IgD-negative memory B cell (primary cell): ENCODE data around the gene DNAJB8. TPM values are rescaled to one million over a fixed set of nuclear protein-coding genes. Genes with fewer than 3 reads are reported as not detected.

ENCODE experiments used
- H3K27ac Mint-ChIP-seq, 3 donors: one replicate each; pipeline ENCODE4 v1.8.0; 2020 to 2022; ENCODE audit warnings: mild to moderate bottlenecking in 3 of 3, mixed read lengths in 3 of 3, moderate library complexity in 1 of 3
- H3K27me3 Mint-ChIP-seq: one replicate; pipeline ENCODE4 v1.8.0; 2021; ENCODE audit warnings: mixed read lengths
- H3K36me3 Mint-ChIP-seq: one replicate; pipeline ENCODE4 v1.8.0; 2020; ENCODE audit warnings: mild to moderate bottlenecking, mixed read lengths
- H3K4me1 Mint-ChIP-seq, 3 donors: one replicate each; pipeline ENCODE4 v1.8.0; 2020 to 2022; ENCODE audit warnings: mixed read lengths in 3 of 3, mild to moderate bottlenecking in 1 of 3
- H3K4me3 Mint-ChIP-seq, 4 donors: one replicate each; pipeline ENCODE4 v1.8.0; 2020 to 2022; ENCODE audit warnings: mild to moderate bottlenecking in 4 of 4, mixed read lengths in 4 of 4, moderate library complexity in 3 of 4
- H3K9me3 Mint-ChIP-seq, 3 donors: one replicate each; pipeline ENCODE4 v1.8.0; 2020 to 2021; ENCODE audit warnings: mixed read lengths in 3 of 3, mild to moderate bottlenecking in 1 of 3
- polyA plus RNA-seq: library from polyadenylated mRNA; unstranded; fragments of 300-500 nt; fragmentation: Illumina TruSeq; gene quantifications from one replicate; pipeline ENCODE4 v1.2.3, GENCODE V29; 2021

DNAJB8 gene
- polyA plus RNA-seq, 1 donor from 2014 or later, result not detected

- H3K27ac Mint-ChIP-seq, result peak overlapping the region in 1 of 3 donors; percentile 59
- peaks cover 61% of the 10 kb centered on the region for H3K27me3 Mint-ChIP-seq
- peaks cover 8 to 24% (median 16%) of the 10 kb centered on the region in 3 donors for H3K4me1 Mint-ChIP-seq
- no peaks in the 10 kb centered on the region for H3K36me3 Mint-ChIP-seq
- no peaks in the 10 kb centered on the region for H3K9me3 Mint-ChIP-seq
- H3K4me3 Mint-ChIP-seq, result peak overlapping the region; percentile 64 to 84 (median 79)
These were observed 23.4 kb upstream of the DNAJB8 start for GRCh38 chr3:128489927-128490649.

- Mint-ChIP-seq H3K9me3 (no peaks in the 10 kb centered on the region), H3K4me1 (peaks cover 8 to 24% (median 16%) of the 10 kb centered on the region in 3 donors), H3K36me3 (no peaks in the 10 kb centered on the region), H3K27ac (peak overlapping the region in 1 of 3 donors; percentile 59), H3K4me3 (peak overlapping the region; percentile 64 to 84 (median 79)), H3K27me3 (peaks cover 63% of the 10 kb centered on the region)
These were observed 22.9 kb upstream of the DNAJB8 start for GRCh38 chr3:128489674-128489926.

GRCh38 chr3:128488991-128489673, 22.4 kb upstream of the DNAJB8 start:
- Mint-ChIP-seq H3K27ac (no peak overlapping the region), H3K36me3 (no peaks in the 10 kb centered on the region), H3K27me3 (peaks cover 59% of the 10 kb centered on the region), H3K4me3 (peak overlapping the region; percentile 67 to 86 (median 75)), H3K4me1 (peaks cover 8 to 22% (median 16%) of the 10 kb centered on the region in 3 donors), H3K9me3 (no peaks in the 10 kb centered on the region)

- Mint-ChIP-seq H3K9me3 (no peaks in the 10 kb centered on the region), H3K4me1 (peaks cover 8 to 21% (median 16%) of the 10 kb centered on the region in 3 donors)
These were observed 21.9 kb upstream of the DNAJB8 start for GRCh38 chr3:128488636-128488990.

GRCh38 chr3:128487813-128488635, 21.3 kb upstream of the DNAJB8 start:
- no peaks in the 10 kb centered on the region for H3K9me3 Mint-ChIP-seq
- H3K27me3 Mint-ChIP-seq, result peaks cover 66% of the 10 kb centered on the region
- H3K4me3 Mint-ChIP-seq, result peak overlapping the region in 3 of 4 donors; percentile 67 to 94 (median 91)
- peaks cover 14 to 22% (median 18%) of the 10 kb centered on the region in 3 donors for H3K4me1 Mint-ChIP-seq
- H3K27ac Mint-ChIP-seq, result no peak overlapping the region
- H3K36me3 Mint-ChIP-seq, result no peaks in the 10 kb centered on the region

More at GRCh38 chr3:128488636-128488990, 21.9 kb upstream of the DNAJB8 start:
- Mint-ChIP-seq H3K36me3 (no peaks in the 10 kb centered on the region), H3K27ac (no peak overlapping the region), H3K27me3 (peaks cover 64% of the 10 kb centered on the region), H3K4me3 (peak overlapping the region; percentile 67 to 86 (median 75))

GRCh38 chr3:128487538-128487812, 20.8 kb upstream of the DNAJB8 start:
- Mint-ChIP-seq H3K27me3 (peaks cover 70% of the 10 kb centered on the region), H3K4me3 (peak overlapping the region; percentile 79 to 98 (median 86)), H3K4me1 (peaks cover 16 to 23% (median 18%) of the 10 kb centered on the region in 3 donors), H3K27ac (peak overlapping the region in 1 of 3 donors; percentile 39), H3K9me3 (no peaks in the 10 kb centered on the region), H3K36me3 (no peaks in the 10 kb centered on the region)

- Mint-ChIP-seq H3K27me3 (peaks cover 73% of the 10 kb centered on the region), H3K36me3 (no peaks in the 10 kb centered on the region), H3K27ac (peak overlapping the region in 1 of 3 donors; percentile 39), H3K4me3 (peak overlapping the region; percentile 79 to 98 (median 86)), H3K4me1 (peaks cover 17 to 20% (median 18%) of the 10 kb centered on the region in 3 donors), H3K9me3 (no peaks in the 10 kb centered on the region)
These were observed 20.2 kb upstream of the DNAJB8 start for GRCh38 chr3:128486681-128487537.

GRCh38 chr3:128486205-128486628, 19.5 kb upstream of the DNAJB8 start:
- Mint-ChIP-seq H3K27me3 (peaks cover 68% of the 10 kb centered on the region), H3K36me3 (no peaks in the 10 kb centered on the region), H3K27ac (no peak overlapping the region), H3K9me3 (no peaks in the 10 kb centered on the region), H3K4me3 (peak overlapping the region; percentile 8 to 98 (median 80)), H3K4me1 (peaks cover 16% of the 10 kb centered on the region in 3 donors)

GRCh38 chr3:128485282-128486204, 18.9 kb upstream of the DNAJB8 start:
- Mint-ChIP-seq H3K27me3 (peaks cover 63% of the 10 kb centered on the region), H3K4me1 (peaks cover 13 to 16% (median 16%) of the 10 kb centered on the region in 3 donors), H3K36me3 (no peaks in the 10 kb centered on the region), H3K9me3 (no peaks in the 10 kb centered on the region), H3K27ac (peak overlapping the region in 2 of 3 donors; percentile 13 to 44), H3K4me3 (no peak overlapping the region)

- Mint-ChIP-seq H3K27ac (peak overlapping the region in 2 of 3 donors; percentile 13 to 44), H3K9me3 (no peaks in the 10 kb centered on the region), H3K4me1 (peaks cover 9 to 16% (median 15%) of the 10 kb centered on the region in 3 donors), H3K36me3 (no peaks in the 10 kb centered on the region), H3K27me3 (peaks cover 59% of the 10 kb centered on the region), H3K4me3 (no peak overlapping the region)
These were observed 18.0 kb upstream of the DNAJB8 start for GRCh38 chr3:128484404-128485281.

GRCh38 chr3:128483657-128484403, 17.1 kb upstream of the DNAJB8 start:
- H3K4me3 Mint-ChIP-seq, result peak overlapping the region in 3 of 4 donors; percentile 18 to 89 (median 76)
- no peaks in the 10 kb centered on the region for H3K9me3 Mint-ChIP-seq
- H3K27ac Mint-ChIP-seq, result no peak overlapping the region
- H3K4me1 Mint-ChIP-seq, result peaks cover 9 to 16% (median 14%) of the 10 kb centered on the region in 3 donors
- H3K27me3 Mint-ChIP-seq, result peaks cover 61% of the 10 kb centered on the region
- no peaks in the 10 kb centered on the region for H3K36me3 Mint-ChIP-seq
